Neural progenitor cell (in vitro differentiated cells): ENCODE measurements around the gene GRIK5. TPM values are rescaled to one million over a fixed set of nuclear protein-coding genes. Genes with fewer than 3 reads are reported as not detected.
A peak's percentile ranks its signal among the peaks of the same experiment; 100 is the strongest.
"Not testable (repeated sequence)": the region's sequence is repeated elsewhere in the genome, so short reads cannot be mapped to it uniquely, and the experiment has no call there.

Experiments used
- DNase-seq: peaks from one replicate; pipeline ENCODE4 v3.0.0-alpha.2; 2016; ENCODE audit warnings: low spot score
- H2AFZ ChIP-seq: fragments of 200-600 bp; sonication (generic); replicated peaks from 2 replicates; pipeline ENCODE4 v1.6.1; 2016; ENCODE audit warnings: antibody characterized with exemption
- H3F3A ChIP-seq: fragments of 200-600 bp; sonication (generic); 2 replicates; pipeline ENCODE4 v1.6.1; 2016; ENCODE audit warnings: antibody characterized with exemption, low read depth
- H3K27ac ChIP-seq: fragments of 200-600 bp; sonication (generic); 2 replicates; pipeline ENCODE4 v1.5.1; 2016; ENCODE audit warnings: mild to moderate bottlenecking
- H3K27me3 ChIP-seq: fragments of 200-600 bp; sonication (generic); 2 replicates; pipeline ENCODE4 v1.6.1; 2016; ENCODE audit warnings: mild to moderate bottlenecking, moderate library complexity
- H3K36me3 ChIP-seq: fragments of 200-600 bp; sonication (generic); 2 replicates; pipeline ENCODE4 v1.5.1; 2016
- H3K4me1 ChIP-seq: fragments of 200-600 bp; sonication (generic); 2 replicates; pipeline ENCODE4 v1.6.1; 2016; ENCODE audit warnings: mixed run types
- H3K4me2 ChIP-seq: fragments of 200-600 bp; sonication (generic); 2 replicates; pipeline ENCODE4 v1.6.1; 2016
- H3K4me3 ChIP-seq: fragments of 200-600 bp; sonication (generic); 2 replicates; pipeline ENCODE4 v1.5.1; 2016
- H3K79me2 ChIP-seq: fragments of 200-600 bp; sonication (generic); 2 replicates; pipeline ENCODE4 v1.6.1; 2016; ENCODE audit warnings: low read depth
- H3K9ac ChIP-seq: fragments of 200-600 bp; sonication (generic); 2 replicates; pipeline ENCODE4 v1.6.1; 2016
- H3K9me3 ChIP-seq: fragments of 200-600 bp; sonication (generic); 2 replicates; pipeline ENCODE4 v1.5.1; 2016; ENCODE audit warnings: low read depth
- H4K20me1 ChIP-seq: fragments of 200-600 bp; sonication (generic); 2 replicates; pipeline ENCODE4 v1.6.1; 2016; ENCODE audit warnings: low read depth
- H3K27ac Mint-ChIP-seq: 3 replicates; pipeline ENCODE4 v1.8.0; 2021; ENCODE audit warnings: mixed read lengths
- H3K27me3 Mint-ChIP-seq: 2 replicates; pipeline ENCODE4 v1.8.0; 2022; ENCODE audit warnings: low read depth, mild to moderate bottlenecking, inconsistent platforms, moderate library complexity, mixed read lengths; ENCODE audit not compliant: insufficient read depth
- H3K36me3 Mint-ChIP-seq: 3 replicates; pipeline ENCODE4 v1.8.0; 2021; ENCODE audit warnings: mixed read lengths
- H3K4me1 Mint-ChIP-seq: 3 replicates; pipeline ENCODE4 v1.8.0; 2021; ENCODE audit warnings: mixed read lengths
- H3K4me3 Mint-ChIP-seq: 3 replicates; pipeline ENCODE4 v1.8.0; 2021; ENCODE audit warnings: mild to moderate bottlenecking, moderate library complexity, mixed read lengths
- H3K9me3 Mint-ChIP-seq: 3 replicates; pipeline ENCODE4 v1.8.0; 2020; ENCODE audit warnings: mixed read lengths
- CTCF ChIP-seq: fragments of 200-600 bp; sonication (generic); IDR thresholded peaks from 2 replicates; pipeline ENCODE4 v1.5.1; 2017; ENCODE audit warnings: antibody characterized with exemption, mild to moderate bottlenecking
- EZH2 ChIP-seq: fragments of 200-600 bp; sonication (generic); IDR thresholded peaks from 2 replicates; pipeline ENCODE4 v1.6.1; 2017; ENCODE audit warnings: antibody characterized with exemption, mild to moderate bottlenecking, moderate library complexity
- EZH2phosphoT487 ChIP-seq: fragments of 200-600 bp; sonication (generic); IDR thresholded peaks from 2 replicates; pipeline ENCODE4 v1.6.1; 2017; ENCODE audit warnings: antibody characterized with exemption
- total RNA-seq: library from RNA; depleted of rRNA; stranded (reverse); fragments of >200 nt; gene quantifications from 2 replicates; pipeline ENCODE4 v1.2.3, GENCODE V29; 2015; ENCODE audit warnings: low replicate concordance

Gene GRIK5
- total RNA-seq, 1 donor from 2014 or later = 5.8 TPM

- Mint-ChIP-seq H3K4me3 (no peak overlapping the region), H3K4me1 (peaks cover 4% of the 10 kb centered on the region), H3K27me3 (peaks cover 5% of the 10 kb centered on the region), H3K36me3 (peaks cover 3% of the 10 kb centered on the region), H3K27ac (no peak overlapping the region), H3K9me3 (no peaks in the 10 kb centered on the region)
- Histone ChIP-seq H2AFZ (no peak overlapping the region), H3K27ac (no peak overlapping the region), H4K20me1 (no peaks in the 10 kb centered on the region), H3K36me3 (no peaks in the 10 kb centered on the region), H3K79me2 (no peaks in the 10 kb centered on the region), H3F3A (no peaks in the 10 kb centered on the region), H3K9ac (no peak overlapping the region), H3K27me3 (no peaks in the 10 kb centered on the region), H3K4me3 (no peak overlapping the region), H3K9me3 (no peaks in the 10 kb centered on the region), H3K4me1 (no peaks in the 10 kb centered on the region), H3K4me2 (no peak overlapping the region)
- TF ChIP-seq CTCF (no peak), EZH2 (no peak), EZH2phosphoT487 (no peak)
- no peak for DNase-seq
These were observed 21.0 kb downstream of the GRIK5 start for GRCh38 chr19:42048992-42049391.

- Histone ChIP-seq H3K27ac (no peak overlapping the region), H3K9me3 (no peaks in the 10 kb centered on the region), H3K4me2 (no peak overlapping the region), H3K4me3 (no peak overlapping the region), H3K9ac (no peak overlapping the region), H2AFZ (no peak overlapping the region), H3K4me1 (no peaks in the 10 kb centered on the region), H3K36me3 (no peaks in the 10 kb centered on the region), H3F3A (no peaks in the 10 kb centered on the region), H4K20me1 (no peaks in the 10 kb centered on the region), H3K27me3 (no peaks in the 10 kb centered on the region), H3K79me2 (no peaks in the 10 kb centered on the region)
- DNase-seq = no peak
- Mint-ChIP-seq H3K4me3 (no peak overlapping the region), H3K27me3 (peaks cover 8% of the 10 kb centered on the region), H3K4me1 (no peaks in the 10 kb centered on the region), H3K27ac (no peak overlapping the region), H3K9me3 (no peaks in the 10 kb centered on the region), H3K36me3 (peaks cover 3% of the 10 kb centered on the region)
- TF ChIP-seq EZH2 (no peak), EZH2phosphoT487 (no peak), CTCF (no peak)
These were observed 24.4 kb downstream of the GRIK5 start for GRCh38 chr19:42045575-42045974.

GRCh38 chr19:42042455-42043170 lies 27.4 kb downstream of the GRIK5 start:
- no peaks in the 10 kb centered on the region for H3K9me3 ChIP-seq
- no peak overlapping the region for H3K4me3 ChIP-seq
- TF ChIP-seq EZH2 (no peak), EZH2phosphoT487 (no peak), CTCF (no peak)
- no peak for DNase-seq
- H3K9ac ChIP-seq = no peak overlapping the region
- no peaks in the 10 kb centered on the region for H3K27me3 ChIP-seq
- H4K20me1 ChIP-seq = no peaks in the 10 kb centered on the region
- no peaks in the 10 kb centered on the region for H3K79me2 ChIP-seq
- H3F3A ChIP-seq = no peaks in the 10 kb centered on the region
- H3K4me3 Mint-ChIP-seq = no peak overlapping the region
- no peaks in the 10 kb centered on the region for H3K36me3 ChIP-seq
- peaks cover 5% of the 10 kb centered on the region for H3K4me1 Mint-ChIP-seq
- peak overlapping the region; percentile 39 for H3K27ac Mint-ChIP-seq
- H2AFZ ChIP-seq = no peak overlapping the region
- no peaks in the 10 kb centered on the region for H3K4me1 ChIP-seq
- peaks cover 9% of the 10 kb centered on the region for H3K27me3 Mint-ChIP-seq
- H3K9me3 Mint-ChIP-seq = no peaks in the 10 kb centered on the region
- H3K27ac ChIP-seq = no peak overlapping the region
- H3K36me3 Mint-ChIP-seq = peaks cover 2% of the 10 kb centered on the region
- H3K4me2 ChIP-seq = no peak overlapping the region

- not testable (repeated sequence) for H2AFZ ChIP-seq, H3K9ac ChIP-seq, H3K9me3 Mint-ChIP-seq, H3K36me3 Mint-ChIP-seq, H3K27me3 Mint-ChIP-seq, H3K4me1 Mint-ChIP-seq, H3K4me3 ChIP-seq, H3K36me3 ChIP-seq, DNase-seq, H3K4me3 Mint-ChIP-seq, H3K27ac ChIP-seq, H3K9me3 ChIP-seq, H4K20me1 ChIP-seq, H3K79me2 ChIP-seq, H3F3A ChIP-seq, H3K27ac Mint-ChIP-seq, H3K27me3 ChIP-seq, H3K4me2 ChIP-seq, H3K4me1 ChIP-seq
These were observed 29.5 kb downstream of the GRIK5 start for GRCh38 chr19:42040491-42040890.
